Cortex of kidney (tissue), 1 donor: ENCODE results near the gene RHD.
"Not testable (repeated sequence)": the region's sequence is repeated elsewhere in the genome, so short reads cannot be mapped to it uniquely, and the experiment has no call there.

ENCODE experiments used
- DNase-seq: peaks from one replicate; lab custom pipeline; 2025; lab: John Stamatoyannopoulos, UW

The RHD gene

DNA sequence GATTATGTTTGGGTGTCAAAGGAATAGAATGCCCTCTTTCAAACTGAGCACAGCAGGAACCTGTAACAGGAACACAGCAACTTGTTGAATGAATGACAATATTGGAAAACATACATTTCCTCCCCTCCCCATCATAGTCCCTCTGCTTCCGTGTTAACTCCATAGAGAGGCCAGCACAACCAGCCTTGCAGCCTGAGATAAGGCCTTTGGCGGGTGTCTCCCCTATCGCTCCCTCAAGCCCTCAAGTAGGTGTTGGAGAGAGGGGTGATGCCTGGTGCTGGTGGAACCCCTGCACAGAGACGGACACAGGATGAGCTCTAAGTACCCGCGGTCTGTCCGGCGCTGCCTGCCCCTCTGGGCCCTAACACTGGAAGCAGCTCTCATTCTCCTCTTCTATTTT lies at the start of gene RHD:
Gene RHD, plus strand, starts transcription at position 272 of the 400 bp plus-strand sequence. Its CDS starts 39 bp downstream, at position 311.
- DNase-seq: not testable (repeated sequence)

DNA sequence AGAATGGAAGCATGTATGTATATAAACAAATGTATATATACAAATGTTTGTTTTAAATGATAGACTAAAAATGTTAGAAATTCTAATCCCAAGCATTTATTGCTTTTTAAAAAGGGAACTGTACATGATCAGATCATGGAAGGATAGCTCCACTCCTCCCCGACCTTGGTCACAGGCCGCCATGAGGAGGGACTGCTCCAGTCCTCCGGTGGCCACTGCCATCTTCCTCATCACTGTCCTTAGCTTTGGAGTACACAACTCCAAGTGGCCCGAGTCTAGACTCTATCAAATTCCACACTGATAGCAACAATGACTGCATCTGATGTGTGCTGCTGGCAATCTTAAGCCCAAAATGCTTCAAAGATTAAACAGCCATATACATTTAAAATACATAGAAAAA lies 49.7 kb upstream of the RHD start:
- no peak for DNase-seq

DNA sequence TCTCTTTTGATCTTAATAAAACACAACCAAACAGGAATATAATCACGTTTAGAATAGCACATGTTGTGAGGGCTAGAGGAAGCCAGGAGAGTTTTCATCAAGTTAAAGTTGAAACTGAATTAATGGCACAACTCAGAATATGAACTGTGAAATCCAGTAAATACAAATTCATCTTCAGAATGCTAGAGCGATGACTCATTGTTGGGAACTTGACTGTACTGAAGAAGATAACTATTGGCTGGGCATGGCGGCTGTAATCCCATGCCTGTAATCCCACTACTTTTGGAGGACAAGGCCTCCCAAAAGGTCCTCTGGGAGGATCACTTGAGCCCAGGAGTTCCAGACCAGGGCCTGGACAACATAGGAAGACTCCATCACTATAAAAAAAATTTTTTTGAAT lies 48.8 kb upstream of the RHD start:
- DNase-seq: no peak

DNA sequence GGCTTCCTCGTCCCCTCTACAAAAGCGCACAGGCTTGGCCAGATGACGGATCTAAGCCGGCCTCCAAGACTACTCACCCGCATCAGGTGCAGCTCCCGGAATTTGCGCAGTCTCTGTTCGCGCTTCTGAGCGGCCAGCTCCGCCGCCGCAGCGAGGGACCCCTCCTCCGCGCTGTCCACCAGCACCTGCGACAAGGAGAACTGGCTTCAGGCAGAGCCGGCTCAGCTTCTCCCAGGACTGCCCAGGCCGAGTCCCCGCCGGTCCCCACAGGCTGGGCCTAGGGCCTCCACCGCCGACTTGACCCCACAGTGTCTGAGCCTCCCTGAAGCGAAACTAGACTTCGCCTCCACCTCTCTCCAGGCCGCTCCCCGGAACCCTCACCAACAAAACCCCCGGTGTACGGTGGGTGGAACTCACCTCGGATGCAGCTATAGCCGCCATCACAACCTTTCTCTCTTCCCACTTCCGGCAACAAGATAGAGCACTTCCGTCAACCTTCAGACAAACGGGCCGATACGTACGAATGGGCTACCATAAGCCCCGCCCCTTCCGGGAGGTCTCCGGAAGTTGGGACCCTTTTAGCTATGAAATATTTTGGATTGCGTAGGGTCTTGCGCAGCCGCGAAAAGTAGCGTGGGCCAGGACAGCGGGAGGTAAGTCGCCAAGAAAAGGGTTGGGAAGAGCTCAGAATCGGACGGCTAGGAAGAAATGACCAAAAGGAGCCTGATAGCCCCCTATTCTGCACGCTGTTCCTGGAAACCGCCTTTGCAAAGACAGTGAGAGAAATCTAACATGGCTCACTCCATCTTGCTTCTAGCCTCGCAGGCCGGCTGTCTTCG lies 40.1 kb upstream of the RHD start, which contains the start of gene SYF2:
Gene SYF2, minus strand, starts transcription at position 476 of the 839 bp plus-strand sequence. Its CDS starts 35 bp downstream, at position 441.
- DNase-seq: no peak

DNA sequence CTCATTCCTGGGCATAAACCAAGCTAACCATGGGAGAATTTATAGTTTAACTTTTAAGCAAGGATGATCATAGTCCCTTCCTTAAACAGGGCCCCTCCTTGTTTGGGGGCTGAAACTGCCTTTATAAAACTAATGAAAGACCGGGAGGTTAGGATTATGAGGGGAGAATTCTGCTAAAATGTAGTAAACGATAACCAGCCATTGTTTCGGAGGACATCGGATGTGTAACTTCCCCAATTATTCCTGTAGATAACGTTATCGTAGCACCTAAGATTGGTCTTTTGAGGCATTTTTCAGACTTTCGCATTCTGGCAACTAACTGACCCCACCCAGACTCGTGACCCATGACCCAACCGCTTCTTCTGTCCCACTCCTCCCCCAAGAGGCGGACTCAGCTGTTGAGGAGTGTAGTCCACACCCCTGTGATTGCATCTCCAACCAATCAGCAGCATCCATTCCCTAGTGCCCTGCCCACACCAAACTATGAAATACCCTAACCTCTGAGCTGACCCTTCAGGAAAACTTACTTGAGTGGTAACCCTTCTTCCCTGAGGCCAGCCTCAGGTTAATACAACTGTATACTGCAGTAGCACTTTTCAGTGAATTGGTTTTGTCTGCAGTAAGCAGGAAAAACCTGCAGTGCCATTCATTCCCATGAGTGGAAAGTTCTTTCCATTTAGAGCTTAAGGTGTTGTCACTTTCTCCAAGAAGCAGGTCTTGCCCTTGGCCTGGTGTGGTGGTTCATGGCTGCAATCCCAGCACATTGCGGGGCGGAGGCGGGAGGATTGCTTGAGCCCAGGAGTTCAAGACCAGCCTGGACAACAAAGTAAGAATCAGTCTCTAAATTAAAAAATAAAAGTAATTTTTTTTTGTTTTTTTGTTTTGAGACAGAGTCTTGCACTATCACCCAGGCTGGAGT lies 39.2 kb upstream of the RHD start:
- DNase-seq: no peak

DNA sequence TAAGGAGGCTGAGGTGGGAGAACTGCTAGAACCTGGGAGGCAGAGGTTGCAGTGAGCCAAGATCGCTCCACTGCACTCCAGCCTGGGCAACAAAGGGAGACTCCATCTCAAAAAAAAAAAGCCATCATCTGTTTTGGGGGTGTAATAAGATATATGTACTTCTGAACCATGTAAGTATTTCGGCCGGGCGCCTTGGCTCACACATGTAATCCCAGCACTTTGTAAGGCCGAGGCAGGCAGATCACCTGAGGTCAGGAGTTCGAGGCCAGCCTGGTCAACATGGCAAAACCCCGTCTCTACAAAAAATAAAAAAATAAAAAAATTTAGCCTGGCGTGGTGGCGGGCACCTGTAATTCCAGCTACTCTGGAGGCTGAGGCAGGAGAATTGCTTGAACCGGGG lies 36.9 kb upstream of the RHD start:
- not testable (repeated sequence) for DNase-seq

DNA sequence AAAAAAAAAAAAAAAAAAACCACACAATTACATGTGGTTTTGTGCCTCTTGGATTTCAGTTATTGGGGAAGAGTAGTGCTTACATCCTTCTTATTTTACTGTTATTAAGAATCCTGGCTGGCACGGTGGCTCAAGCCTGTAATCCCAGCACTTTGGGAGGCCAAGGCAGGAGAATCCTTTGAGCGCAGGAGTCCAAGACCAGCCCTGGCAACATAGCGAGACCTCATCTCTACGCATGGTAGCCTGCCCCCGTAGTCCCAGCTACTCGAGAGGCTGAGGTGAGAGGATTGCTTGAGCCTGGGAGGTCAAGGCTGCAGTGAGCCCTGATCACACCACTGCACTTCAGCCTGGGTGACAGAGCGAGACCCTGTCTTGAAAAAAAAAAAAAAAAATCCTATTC lies 36.0 kb upstream of the RHD start:
- not testable (repeated sequence) for DNase-seq

DNA sequence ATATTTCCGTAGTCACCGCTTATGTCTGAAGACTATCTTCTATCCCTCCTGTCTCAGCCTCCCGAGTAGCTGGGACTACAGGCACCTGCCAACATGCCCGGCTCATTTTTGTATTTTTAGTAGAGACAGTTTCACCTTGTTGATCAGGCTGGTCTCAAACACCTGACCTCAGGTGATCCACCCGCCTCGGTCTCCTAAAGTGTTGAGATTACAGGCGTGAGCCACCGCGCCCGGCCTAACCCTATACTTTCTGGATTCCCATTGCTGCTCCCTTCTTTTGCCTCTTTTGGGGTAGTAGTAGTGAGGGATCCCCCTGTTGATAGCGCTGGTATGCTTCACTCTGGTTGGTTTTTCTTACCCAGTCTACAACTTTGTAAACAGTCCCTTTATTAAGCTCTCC lies 34.3 kb upstream of the RHD start:
- DNase-seq: no peak

DNA sequence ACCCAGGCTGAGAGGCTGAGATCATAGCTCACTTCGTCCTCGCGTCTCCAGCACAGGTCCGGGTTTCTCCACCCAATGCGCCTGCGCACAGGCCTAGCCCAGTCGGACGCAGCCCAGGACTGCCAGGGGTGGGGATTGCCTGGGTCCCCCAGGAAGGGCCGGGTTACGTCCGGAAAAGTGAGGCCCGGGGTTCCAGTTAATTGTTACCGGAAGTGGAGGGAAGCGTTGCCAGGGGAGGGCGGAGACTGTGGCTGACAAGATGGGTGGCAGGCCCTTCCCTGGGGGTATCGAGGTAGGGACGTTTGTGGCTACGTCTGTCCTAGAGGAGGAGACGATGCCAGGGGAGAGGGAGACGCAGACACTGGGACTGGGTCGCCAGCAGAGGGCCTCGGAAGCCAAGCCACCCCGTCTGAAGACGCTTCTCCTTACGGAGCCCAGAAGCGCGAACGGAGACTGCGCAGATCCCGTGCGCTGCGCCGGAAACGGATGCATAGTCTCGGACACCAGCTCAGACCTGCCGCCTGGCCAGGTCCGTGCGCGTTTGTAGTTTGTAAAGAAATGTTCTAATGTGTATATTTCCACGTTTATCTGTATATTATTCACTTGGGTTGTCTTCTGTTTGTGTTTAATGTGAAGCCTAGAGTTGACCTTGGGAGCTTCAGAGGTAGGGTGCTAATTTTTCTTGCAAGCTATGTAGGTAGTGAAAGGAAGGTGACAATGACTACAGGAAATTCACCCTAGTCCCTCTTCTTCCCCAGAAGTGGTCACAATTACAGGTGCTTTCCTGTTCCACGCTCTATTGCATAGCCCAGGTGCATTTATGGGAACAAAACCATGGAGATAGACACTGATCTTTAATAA lies 32.4 kb upstream of the RHD start:
- no peak for DNase-seq

DNA sequence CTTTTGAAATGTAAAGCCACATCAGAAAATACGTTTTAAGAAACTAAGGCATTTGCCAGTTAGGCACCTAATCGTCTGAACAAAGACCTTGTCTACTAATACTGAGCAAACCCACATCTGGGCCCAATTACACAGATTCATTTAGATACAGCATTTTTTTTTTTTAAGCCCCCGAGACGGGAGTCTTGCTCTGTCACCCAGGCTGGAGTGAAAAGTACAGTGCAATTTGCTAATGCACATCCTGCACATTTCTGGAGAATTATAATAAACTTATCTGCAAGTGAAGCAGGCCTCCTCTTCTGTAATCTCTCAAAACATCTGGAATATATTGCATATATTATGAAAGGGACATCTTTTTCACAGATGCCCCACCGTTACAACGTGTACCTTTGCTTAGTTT lies 28.4 kb upstream of the RHD start:
- no peak for DNase-seq

DNA sequence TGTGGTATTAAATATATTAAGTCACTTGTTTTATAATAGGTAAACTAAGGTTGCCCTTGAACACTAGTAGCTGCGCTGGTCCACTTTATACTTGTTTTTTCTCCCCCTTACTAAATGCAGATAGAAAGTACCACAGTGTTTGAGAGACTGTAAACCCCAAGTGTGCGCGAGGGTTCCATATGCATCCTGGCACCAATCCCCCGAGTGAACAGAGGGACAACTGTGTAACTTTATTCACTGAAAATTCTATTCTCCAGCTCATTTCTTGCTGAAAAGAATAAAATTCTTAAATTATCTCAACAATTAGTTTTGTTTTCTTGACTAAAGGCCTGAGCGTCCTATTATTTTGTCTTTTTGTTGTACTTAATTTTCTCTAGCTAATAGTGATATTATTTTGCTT lies 26.9 kb upstream of the RHD start:
- DNase-seq: no peak

DNA sequence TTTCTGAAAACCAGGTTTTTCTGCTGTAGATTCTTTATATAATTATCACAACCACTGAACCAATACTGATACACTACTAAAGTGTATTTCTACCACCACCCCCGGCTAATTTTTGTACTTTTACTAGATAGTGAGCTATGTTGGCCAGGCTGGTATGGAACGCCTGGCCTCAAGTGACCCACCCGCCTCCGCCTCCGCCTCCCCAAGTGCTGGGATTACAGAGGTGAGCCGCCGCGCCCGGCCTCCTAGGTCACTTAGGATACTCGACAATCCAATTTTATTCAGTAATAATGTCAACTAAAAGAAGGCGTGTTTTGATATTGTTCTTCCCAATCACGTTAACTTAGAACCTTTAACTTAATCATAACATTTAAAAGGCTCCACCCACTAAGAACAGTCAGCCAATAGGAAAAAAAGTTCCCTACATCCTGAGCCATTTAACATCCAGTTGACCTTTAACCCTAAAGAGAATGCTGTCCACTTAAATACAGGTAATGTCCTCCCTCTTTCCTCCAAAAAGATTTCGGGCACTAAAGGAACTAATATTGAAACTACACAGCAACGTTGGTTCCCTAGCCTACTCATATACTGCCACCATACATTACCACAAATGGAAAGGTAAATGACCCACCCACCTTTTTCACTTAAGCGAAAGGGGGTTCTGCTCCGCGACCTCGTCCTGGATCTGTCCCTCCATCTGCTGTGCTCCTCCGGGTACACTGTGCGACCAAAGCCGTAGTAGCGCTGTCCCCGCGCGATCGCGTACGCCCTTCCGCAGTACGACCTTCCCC lies 26.3 kb upstream of the RHD start:
- no peak for DNase-seq

DNA sequence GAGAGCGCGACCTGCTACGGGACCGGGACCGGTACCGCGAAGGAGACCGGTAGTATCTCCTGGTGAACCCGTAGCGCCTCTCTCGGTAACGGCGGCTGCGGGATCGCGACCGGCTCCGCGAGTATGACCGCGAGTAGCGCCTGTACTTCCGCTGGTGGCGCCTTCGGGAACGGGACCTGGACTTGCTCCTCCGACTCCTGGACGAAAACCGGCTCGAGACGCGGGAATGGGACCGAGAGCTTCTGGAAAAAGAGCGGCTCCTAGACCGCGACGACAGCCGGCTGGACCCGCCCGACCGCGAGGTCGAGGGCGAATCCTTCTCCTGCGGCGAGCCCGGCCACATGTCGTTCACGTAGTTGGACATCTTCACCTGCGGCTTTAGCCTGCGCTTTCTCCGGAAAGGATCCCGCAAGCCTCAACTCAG lies 25.7 kb upstream of the RHD start:
- DNase-seq: no peak

DNA sequence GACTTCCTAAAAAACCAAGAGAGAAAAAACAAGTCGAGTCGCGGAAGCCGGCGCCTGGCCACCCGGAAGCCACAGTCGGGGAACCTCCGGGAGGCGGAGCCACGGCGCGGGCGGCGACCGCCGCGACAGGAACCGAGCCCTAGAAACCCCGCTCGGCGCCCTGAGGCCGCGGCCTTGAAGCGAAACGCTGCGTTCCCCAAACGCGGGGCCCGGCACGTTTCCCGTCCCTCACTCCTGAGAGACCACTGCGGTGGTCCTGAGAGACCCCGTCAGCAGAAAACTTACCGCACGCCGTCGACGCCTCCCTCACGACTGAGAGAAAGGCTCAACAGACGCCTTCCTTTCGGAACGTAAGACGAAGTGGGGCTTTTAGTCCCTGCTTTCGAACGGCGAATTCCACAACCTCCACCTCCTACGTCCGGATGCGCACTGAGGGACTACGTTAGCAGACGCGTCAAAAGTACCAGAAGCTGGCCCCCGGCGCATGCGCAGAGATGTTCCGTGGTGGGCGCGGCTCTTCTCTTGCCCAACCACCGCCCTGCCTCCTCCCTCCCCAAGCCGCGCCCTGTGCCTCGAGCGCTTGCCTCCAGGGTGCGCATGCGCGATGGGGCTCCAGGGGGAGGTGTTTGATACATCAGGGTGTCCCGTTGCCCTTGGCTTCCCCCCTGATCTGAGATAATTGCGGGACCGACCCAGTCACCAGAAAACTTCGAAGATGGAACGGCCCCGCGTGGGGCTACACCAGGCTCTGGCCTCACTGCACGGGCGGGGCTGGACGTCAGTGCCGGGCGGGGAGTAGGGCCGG lies 25.1 kb upstream of the RHD start, which contains the start of gene RSRP1:
Gene RSRP1, minus strand, starts transcription at position 431 of the 805 bp plus-strand sequence. CDS start 491 bp downstream, outside the sequence.
- peak; percentile 61 for DNase-seq

DNA sequence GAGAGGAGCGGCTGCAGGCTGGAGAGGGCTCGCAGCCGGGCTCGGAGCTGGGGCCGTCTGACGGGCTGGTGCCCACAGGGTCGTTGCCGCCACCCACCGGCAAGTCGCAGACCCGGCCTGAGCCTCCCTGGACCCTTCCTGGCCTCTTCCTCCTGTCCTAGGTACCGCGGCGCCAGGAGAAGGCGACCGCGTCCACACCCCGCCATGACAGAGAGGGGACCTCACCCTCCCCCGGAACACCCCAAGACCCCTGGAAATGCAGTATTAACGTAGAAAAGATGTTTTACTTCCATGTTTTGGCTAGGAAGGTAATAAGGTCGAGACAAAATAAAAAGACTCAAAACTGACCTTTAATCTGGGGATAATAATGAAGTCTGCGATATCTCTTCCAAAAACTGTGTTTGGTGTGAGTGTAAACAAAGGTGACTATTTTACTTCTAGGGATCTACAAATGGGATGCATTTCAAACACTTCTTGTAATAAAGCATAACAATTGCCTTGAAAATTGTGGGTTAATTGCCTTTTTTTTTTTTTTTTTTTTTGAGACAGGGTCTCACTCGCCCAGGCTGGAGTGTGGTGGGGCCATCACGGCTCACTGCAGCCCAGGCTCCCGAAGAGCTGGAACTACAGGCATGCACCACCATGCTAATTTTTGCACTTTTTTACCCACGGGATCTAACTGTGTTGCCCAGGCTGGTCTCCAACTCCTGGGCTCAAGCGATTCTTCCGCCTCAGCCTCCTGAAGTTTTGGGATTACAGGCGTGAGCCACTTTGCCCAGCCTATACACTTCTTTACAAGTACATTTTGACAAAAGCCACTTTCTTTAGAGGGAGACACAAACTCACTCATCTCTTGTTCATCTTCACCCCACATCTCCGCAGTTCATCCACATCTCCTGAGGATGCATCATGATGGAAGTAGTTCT lies 24.2 kb upstream of the RHD start:
- DNase-seq: no peak

DNA sequence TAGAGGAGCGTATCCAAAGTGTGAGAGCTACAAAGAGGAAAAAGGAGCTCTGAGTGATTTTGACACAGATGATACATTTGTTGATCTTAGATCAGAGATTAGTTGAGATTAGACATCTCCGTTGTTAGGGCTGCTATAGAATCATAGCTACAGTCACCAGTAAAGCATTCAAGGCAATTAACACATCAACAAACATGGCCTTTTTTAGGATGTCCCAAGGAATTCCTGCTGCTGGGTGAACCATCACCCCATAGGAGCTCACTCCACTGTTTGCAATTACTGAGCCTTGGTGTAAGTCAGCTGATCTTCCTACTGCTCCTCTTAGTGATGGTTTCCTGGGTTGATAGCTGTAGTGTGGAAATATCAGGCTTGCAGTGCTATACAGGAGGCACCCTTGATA lies 18.4 kb upstream of the RHD start:
- DNase-seq: no peak

DNA sequence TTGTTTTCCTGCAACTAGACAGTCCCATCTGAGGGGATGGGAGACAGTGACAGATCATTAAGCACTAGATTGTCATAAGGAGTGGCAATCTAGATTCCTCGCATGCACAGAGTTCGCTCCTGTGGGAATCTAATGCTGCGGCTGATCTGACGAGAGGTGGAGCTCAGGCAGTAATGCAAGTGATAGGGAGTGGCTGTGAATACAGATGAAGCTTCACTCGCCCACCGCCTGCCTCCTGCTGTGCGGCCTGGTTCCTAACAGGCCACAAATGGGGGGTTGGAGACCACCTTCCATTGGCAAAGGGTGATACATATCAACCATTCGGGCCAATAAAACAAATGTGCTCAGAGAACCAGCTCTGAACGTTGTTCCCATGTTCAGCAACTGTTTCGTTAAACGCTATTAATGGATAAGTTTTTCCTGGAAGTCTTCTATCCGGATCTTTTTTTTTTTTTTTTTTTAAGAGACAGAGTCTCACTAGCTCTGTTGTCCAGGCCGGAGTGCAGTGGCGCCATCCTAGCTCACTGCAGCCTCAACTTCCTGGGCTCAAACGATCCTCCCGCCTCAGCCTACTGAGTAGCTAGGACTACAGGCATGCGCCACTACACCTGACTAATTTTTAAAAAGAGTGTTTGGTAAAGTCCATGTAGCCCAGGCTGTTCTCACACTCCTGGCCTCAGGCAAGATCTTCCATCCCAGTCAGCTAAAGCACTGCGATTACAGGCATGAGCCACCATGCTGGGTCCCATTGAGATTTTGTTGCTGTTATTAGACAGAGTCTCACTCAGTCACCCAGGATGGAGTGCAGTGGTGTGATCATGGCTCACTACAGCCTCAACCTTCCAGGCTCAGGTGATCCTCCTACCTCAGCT lies 16.4 kb upstream of the RHD start:
- DNase-seq: no peak

DNA sequence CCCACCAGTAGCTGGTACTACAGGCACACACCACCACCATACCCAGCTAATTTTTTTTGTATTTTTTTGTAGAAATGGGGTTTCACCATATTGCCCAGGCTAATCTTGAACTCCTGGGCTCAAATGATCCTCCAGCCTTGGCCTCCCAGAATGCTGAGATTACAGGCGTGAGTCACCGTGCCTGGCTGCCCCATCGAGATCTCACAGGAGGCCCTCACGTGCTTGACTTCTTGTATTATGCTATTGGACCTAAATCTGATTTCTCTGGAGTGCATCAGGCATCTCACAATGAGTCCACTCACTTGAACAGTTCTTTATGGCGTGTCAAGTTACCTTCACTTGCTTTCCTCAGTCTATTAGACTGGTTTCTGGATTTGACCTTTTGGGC lies 15.7 kb upstream of the RHD start:
- DNase-seq: no peak
